ENCODE data around the gene TMTC1. TPM values are rescaled to one million over a fixed set of nuclear protein-coding genes. Genes with fewer than 3 reads are reported as not detected.

Gene TMTC1
- total RNA-seq, 3 donors from 2014 or later (not counting 1 experiment from before 2014, with no cell fraction given): 0.18 to 2.0 (median 0.50) TPM

- H3K27ac Mint-ChIP-seq: no peak overlapping the region
- 71% methylated on average over 4 of the region's 4 CpGs for WGBS (ENCODE audit: insufficient coverage)
- DNase-seq (no peak), ATAC-seq (no peak)
- H3K27ac ChIP-seq (ENCODE audit: low read length): no peak overlapping the region
- no peak overlapping the region for H3K4me3 Mint-ChIP-seq
- H3K4me3 ChIP-seq (ENCODE audit: low read length): no peak overlapping the region
- H3K9me3 ChIP-seq (ENCODE audit: control insufficient read depth, insufficient read depth, low read length): no peaks in the 10 kb centered on the region
- H3K27me3 Mint-ChIP-seq (ENCODE audit: low read depth in 2 of 2): peaks cover 0 to 3% of the 10 kb centered on the region in 2 donors
- no peaks in the 10 kb centered on the region for H3K36me3 ChIP-seq (ENCODE audit: control insufficient read depth, insufficient read depth, low read length)
- intact Hi-C loops (cut with micrococcal nuclease): no loop called here
- no peak for TF ChIP-seq CTCF (IDR thresholded peaks at IDR 0.05)
- no peaks in the 10 kb centered on the region for H3K27me3 ChIP-seq (ENCODE audit: control insufficient read depth, insufficient read depth, low read length)
- no peaks in the 10 kb centered on the region for H3K9me3 Mint-ChIP-seq
- H3K4me1 Mint-ChIP-seq: no peaks in the 10 kb centered on the region
- H3K36me3 Mint-ChIP-seq: no peaks in the 10 kb centered on the region
- no peaks in the 10 kb centered on the region for H3K4me1 ChIP-seq (ENCODE audit: control insufficient read depth, insufficient read depth, low read length)
Measured at GRCh38 chr12:29574500-29574899, 209.2 kb downstream of the TMTC1 start.

- Mint-ChIP-seq H3K4me1 (no peaks in the 10 kb centered on the region), H3K4me3 (no peak overlapping the region), H3K9me3 (no peaks in the 10 kb centered on the region), H3K27ac (no peak overlapping the region), H3K36me3 (no peaks in the 10 kb centered on the region), H3K27me3 (ENCODE audit: low read depth in 2 of 2) (peaks cover 3 to 8% of the 10 kb centered on the region in 2 donors)
- Histone ChIP-seq H3K4me1 (ENCODE audit: control insufficient read depth, insufficient read depth, low read length) (no peaks in the 10 kb centered on the region), H3K27ac (ENCODE audit: low read length) (no peak overlapping the region), H3K27me3 (ENCODE audit: control insufficient read depth, insufficient read depth, low read length) (no peaks in the 10 kb centered on the region), H3K36me3 (ENCODE audit: control insufficient read depth, insufficient read depth, low read length) (no peaks in the 10 kb centered on the region), H3K4me3 (ENCODE audit: low read length) (no peak overlapping the region), H3K9me3 (ENCODE audit: control insufficient read depth, insufficient read depth, low read length) (no peaks in the 10 kb centered on the region)
- 100% methylated on average over 3 of the region's 4 CpGs for WGBS (ENCODE audit: insufficient coverage)
- ATAC-seq: no peak
- intact Hi-C loops (cut with micrococcal nuclease): no loop called here
- no peak for DNase-seq
- no peak for TF ChIP-seq CTCF (IDR thresholded peaks at IDR 0.05)
Measured at GRCh38 chr12:29572938-29573337, 210.8 kb downstream of the TMTC1 start.

- Mint-ChIP-seq H3K27ac (no peak overlapping the region), H3K9me3 (no peaks in the 10 kb centered on the region), H3K4me3 (no peak overlapping the region), H3K27me3 (ENCODE audit: low read depth in 2 of 2) (peaks cover 3 to 9% of the 10 kb centered on the region in 2 donors), H3K36me3 (no peaks in the 10 kb centered on the region), H3K4me1 (no peaks in the 10 kb centered on the region)
- no peak overlapping the region for H3K4me3 ChIP-seq (ENCODE audit: low read length)
- ATAC-seq (no peak), DNase-seq (no peak)
- H3K9me3 ChIP-seq (ENCODE audit: control insufficient read depth, insufficient read depth, low read length): no peaks in the 10 kb centered on the region
- H3K36me3 ChIP-seq (ENCODE audit: control insufficient read depth, insufficient read depth, low read length): no peaks in the 10 kb centered on the region
- 93% methylated on average over 4 of the region's 4 CpGs for WGBS (ENCODE audit: insufficient coverage)
- H3K27ac ChIP-seq (ENCODE audit: low read length): no peak overlapping the region
- intact Hi-C loops (cut with micrococcal nuclease): no loop called here
- TF ChIP-seq CTCF (IDR thresholded peaks at IDR 0.05): no peak
- no peaks in the 10 kb centered on the region for H3K27me3 ChIP-seq (ENCODE audit: control insufficient read depth, insufficient read depth, low read length)
- H3K4me1 ChIP-seq (ENCODE audit: control insufficient read depth, insufficient read depth, low read length): no peaks in the 10 kb centered on the region
Measured at GRCh38 chr12:29572464-29572863, 211.3 kb downstream of the TMTC1 start.

- H3K4me3 Mint-ChIP-seq: no peak overlapping the region
- DNase-seq (no peak), ATAC-seq (no peak)
- Histone ChIP-seq H3K27ac (ENCODE audit: low read length) (no peak overlapping the region), H3K4me3 (ENCODE audit: low read length) (no peak overlapping the region), H3K36me3 (ENCODE audit: control insufficient read depth, insufficient read depth, low read length) (no peaks in the 10 kb centered on the region), H3K9me3 (ENCODE audit: control insufficient read depth, insufficient read depth, low read length) (no peaks in the 10 kb centered on the region), H3K27me3 (ENCODE audit: control insufficient read depth, insufficient read depth, low read length) (no peaks in the 10 kb centered on the region), H3K4me1 (ENCODE audit: control insufficient read depth, insufficient read depth, low read length) (no peaks in the 10 kb centered on the region)
- no peak overlapping the region for H3K27ac Mint-ChIP-seq
- no peaks in the 10 kb centered on the region for H3K9me3 Mint-ChIP-seq
- WGBS (ENCODE audit: insufficient coverage): no CpG with 5 or more reads among the region's 2 CpGs
- H3K4me1 Mint-ChIP-seq: peaks cover 0 to 1% of the 10 kb centered on the region in 2 donors
- peaks cover 9 to 13% of the 10 kb centered on the region in 2 donors for H3K27me3 Mint-ChIP-seq (ENCODE audit: low read depth in 2 of 2)
- intact Hi-C loops (cut with micrococcal nuclease): no loop called here
- H3K36me3 Mint-ChIP-seq: no peaks in the 10 kb centered on the region
- TF ChIP-seq CTCF (IDR thresholded peaks at IDR 0.05): no peak
Measured at GRCh38 chr12:29569132-29569757, 214.5 kb downstream of the TMTC1 start.
